ENCODE data around the gene RLBP1. TPM values are rescaled to one million over a fixed set of nuclear protein-coding genes. Genes with fewer than 3 reads are reported as not detected.

The RLBP1 gene
- total and polyA plus RNA-seq, 2 experiments from 2014 or later: not detected

DNA sequence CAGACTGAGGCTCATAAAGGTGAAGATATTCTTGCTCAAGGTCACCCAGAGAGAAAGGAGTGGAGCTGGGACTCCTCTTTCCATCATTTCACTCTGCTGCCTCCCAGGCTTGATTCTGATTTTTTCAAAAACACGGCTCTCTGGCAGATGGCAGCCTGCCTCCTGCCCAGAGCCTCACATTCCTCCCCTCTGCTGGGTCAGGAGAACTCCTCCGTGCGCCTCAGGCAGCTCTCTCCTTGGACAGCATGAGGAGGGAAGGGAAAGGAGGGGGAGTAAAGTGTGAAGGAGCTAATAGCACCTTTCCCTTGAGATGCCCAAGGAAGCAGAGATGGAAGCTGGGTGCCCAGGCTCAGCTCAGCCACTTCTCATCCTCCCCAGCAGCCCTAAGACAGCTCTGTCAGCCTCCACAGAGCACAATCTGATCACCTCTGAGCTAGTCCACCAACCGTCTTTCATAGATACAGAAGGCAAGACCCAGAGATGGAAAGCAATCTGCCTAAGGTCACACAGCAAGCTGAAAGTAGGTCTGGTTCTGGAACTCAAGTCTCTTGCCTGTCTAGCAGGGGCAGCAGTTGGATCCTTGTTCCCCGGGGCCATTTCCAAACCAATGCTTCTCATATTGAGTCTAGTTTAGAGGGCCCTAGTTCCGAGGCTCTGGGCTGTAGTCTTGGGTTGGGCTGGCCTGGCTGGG, 3.5 kb downstream of the RLBP1 start:
- TF ChIP-seq, protein P1, sequence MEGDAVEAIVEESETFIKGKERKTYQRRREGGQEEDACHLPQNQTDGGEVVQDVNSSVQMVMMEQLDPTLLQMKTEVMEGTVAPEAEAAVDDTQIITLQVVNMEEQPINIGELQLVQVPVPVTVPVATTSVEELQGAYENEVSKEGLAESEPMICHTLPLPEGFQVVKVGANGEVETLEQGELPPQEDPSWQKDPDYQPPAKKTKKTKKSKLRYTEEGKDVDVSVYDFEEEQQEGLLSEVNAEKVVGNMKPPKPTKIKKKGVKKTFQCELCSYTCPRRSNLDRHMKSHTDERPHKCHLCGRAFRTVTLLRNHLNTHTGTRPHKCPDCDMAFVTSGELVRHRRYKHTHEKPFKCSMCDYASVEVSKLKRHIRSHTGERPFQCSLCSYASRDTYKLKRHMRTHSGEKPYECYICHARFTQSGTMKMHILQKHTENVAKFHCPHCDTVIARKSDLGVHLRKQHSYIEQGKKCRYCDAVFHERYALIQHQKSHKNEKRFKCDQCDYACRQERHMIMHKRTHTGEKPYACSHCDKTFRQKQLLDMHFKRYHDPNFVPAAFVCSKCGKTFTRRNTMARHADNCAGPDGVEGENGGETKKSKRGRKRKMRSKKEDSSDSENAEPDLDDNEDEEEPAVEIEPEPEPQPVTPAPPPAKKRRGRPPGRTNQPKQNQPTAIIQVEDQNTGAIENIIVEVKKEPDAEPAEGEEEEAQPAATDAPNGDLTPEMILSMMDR (IDR thresholded peaks at IDR 0.05; ENCODE audit: poor library complexity): no peak
- TF ChIP-seq EZH2phosphoT487 (IDR thresholded peaks at IDR 0.05; ENCODE audit: low read depth, severe bottlenecking, unreplicated experiment): no peak
- no peak for TF ChIP-seq EZH2 (IDR thresholded peaks at IDR 0.05; ENCODE audit: borderline replicate concordance)
- no peaks in the 10 kb centered on the region for H3K9me3 ChIP-seq (ENCODE audit: low read depth)
- H3K79me2 ChIP-seq: no peaks in the 10 kb centered on the region
- no peak overlapping the region for H3K4me2 ChIP-seq
- no peak overlapping the region for H2AFZ ChIP-seq
- no peaks in the 10 kb centered on the region for H3K36me3 ChIP-seq (replicated peaks; ENCODE audit: insufficient read depth, low read depth)
- no peaks in the 10 kb centered on the region for H3K27me3 ChIP-seq
- no peak overlapping the region for H3K4me3 ChIP-seq
- H3K4me1 ChIP-seq (ENCODE audit: insufficient read depth): no peaks in the 10 kb centered on the region
- WGBS (ENCODE audit: low lambda C conversion rate, missing lambda C conversion rate): 71% methylated on average over 6 of the region's 6 CpGs
- no peaks in the 10 kb centered on the region for H4K20me1 ChIP-seq (ENCODE audit: insufficient read depth, poor library complexity, severe bottlenecking)
- H3K9me2 ChIP-seq (replicated peaks; ENCODE audit: insufficient read depth): no peaks in the 10 kb centered on the region
- DNase-seq (ENCODE audit: low spot score): no peak
- no peak overlapping the region for H3K27ac ChIP-seq

DNA sequence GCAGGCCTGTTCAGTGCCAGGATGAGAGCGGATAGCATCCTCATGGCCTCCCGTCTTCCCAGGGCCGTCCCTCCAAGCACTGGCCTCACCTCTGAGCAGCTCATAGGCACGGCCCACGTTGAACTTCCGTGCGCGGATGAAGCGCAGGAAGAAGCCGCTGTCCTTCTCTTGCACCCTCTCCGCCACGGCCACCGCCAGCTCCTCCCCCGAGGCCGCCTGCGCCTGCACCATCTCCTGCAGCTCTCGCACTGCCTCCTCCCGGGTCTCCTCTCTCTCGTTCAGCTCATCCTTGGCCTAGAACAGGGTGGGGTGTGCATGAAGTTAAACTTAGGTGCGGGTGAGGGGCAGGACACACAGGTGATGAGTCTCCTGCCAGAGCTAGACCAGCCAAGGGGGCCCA, 4.3 kb downstream of the RLBP1 start:
- WGBS (ENCODE audit: low lambda C conversion rate, missing lambda C conversion rate): 93% methylated on average over 20 of the region's 20 CpGs
- Histone ChIP-seq H3K4me1 (ENCODE audit: insufficient read depth) (no peaks in the 10 kb centered on the region), H3K27ac (no peak overlapping the region), H3K79me2 (no peaks in the 10 kb centered on the region), H2AFZ (no peak overlapping the region), H3K27me3 (no peaks in the 10 kb centered on the region), H3K4me2 (no peak overlapping the region), H4K20me1 (ENCODE audit: insufficient read depth, poor library complexity, severe bottlenecking) (no peaks in the 10 kb centered on the region), H3K4me3 (no peak overlapping the region), H3K36me3 (replicated peaks; ENCODE audit: insufficient read depth, low read depth) (no peaks in the 10 kb centered on the region), H3K9me3 (ENCODE audit: low read depth) (no peaks in the 10 kb centered on the region), H3K9me2 (replicated peaks; ENCODE audit: insufficient read depth) (no peaks in the 10 kb centered on the region)
- DNase-seq (ENCODE audit: low spot score): no peak
- TF ChIP-seq, protein P1 (IDR thresholded peaks at IDR 0.05; ENCODE audit: poor library complexity): no peak
- no peak for TF ChIP-seq EZH2phosphoT487 (IDR thresholded peaks at IDR 0.05; ENCODE audit: low read depth, severe bottlenecking, unreplicated experiment)
- TF ChIP-seq EZH2 (IDR thresholded peaks at IDR 0.05; ENCODE audit: borderline replicate concordance): no peak

DNA sequence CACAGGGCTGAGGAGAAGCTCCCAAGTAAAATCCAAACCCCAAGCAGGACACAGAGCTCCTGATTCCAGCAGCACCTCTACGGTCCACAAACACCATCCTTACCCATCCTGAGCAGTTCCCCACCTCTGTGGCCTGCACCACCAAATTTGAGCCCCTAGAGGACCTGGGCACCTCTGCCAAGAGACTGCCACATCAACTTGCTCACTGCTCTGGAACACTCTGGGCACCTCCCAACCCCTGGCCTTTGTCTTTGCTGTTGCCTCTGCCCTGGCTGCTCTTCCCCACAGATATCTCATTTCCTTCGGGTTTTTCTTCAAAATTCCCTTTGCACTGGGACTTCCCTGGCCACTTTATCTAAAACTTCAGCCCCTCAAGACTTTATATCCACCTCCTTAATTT, 5.8 kb downstream of the RLBP1 start:
- no peak overlapping the region for H3K4me3 ChIP-seq
- H3K9me2 ChIP-seq (replicated peaks; ENCODE audit: insufficient read depth): no peaks in the 10 kb centered on the region
- H3K9me3 ChIP-seq (ENCODE audit: low read depth): no peaks in the 10 kb centered on the region
- no peak for TF ChIP-seq EZH2phosphoT487 (IDR thresholded peaks at IDR 0.05; ENCODE audit: low read depth, severe bottlenecking, unreplicated experiment)
- TF ChIP-seq, protein P1 (IDR thresholded peaks at IDR 0.05; ENCODE audit: poor library complexity): no peak
- no peak for TF ChIP-seq EZH2 (IDR thresholded peaks at IDR 0.05; ENCODE audit: borderline replicate concordance)
- no peaks in the 10 kb centered on the region for H3K79me2 ChIP-seq
- H4K20me1 ChIP-seq (ENCODE audit: insufficient read depth, poor library complexity, severe bottlenecking): no peaks in the 10 kb centered on the region
- 93% methylated on average over 2 of the region's 2 CpGs for WGBS (ENCODE audit: low lambda C conversion rate, missing lambda C conversion rate)
- H3K27ac ChIP-seq: no peak overlapping the region
- H3K4me1 ChIP-seq (ENCODE audit: insufficient read depth): no peaks in the 10 kb centered on the region
- DNase-seq (ENCODE audit: low spot score): no peak
- H3K36me3 ChIP-seq (replicated peaks; ENCODE audit: insufficient read depth, low read depth): no peaks in the 10 kb centered on the region
- no peak overlapping the region for H3K4me2 ChIP-seq
- H3K27me3 ChIP-seq: no peaks in the 10 kb centered on the region
- H2AFZ ChIP-seq: no peak overlapping the region
